Measurements from ENCODE around the gene MIER2.

The MIER2 gene

DNA sequence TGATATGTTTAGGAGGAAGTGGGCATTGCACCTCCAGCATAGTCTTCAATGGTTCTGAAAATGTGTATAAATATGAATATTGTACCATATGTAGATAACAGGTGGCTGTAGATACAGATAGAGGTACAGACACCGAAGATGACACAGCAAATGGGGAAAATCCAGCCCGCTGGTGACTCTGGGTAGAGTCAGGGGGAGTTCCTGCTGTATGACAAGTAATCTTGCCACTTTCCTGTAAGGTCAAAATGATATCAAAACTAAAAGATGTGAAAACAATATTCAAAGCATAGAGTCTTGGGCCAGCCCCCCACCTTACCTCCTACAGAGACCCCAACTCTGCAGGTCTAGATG is 46.6 kb upstream of the MIER2 start:
- Histone ChIP-seq H3K79me2 (ENCODE audit: control insufficient read depth, low read length) (no peaks in the 10 kb centered on the region), H3K4me2 (ENCODE audit: low read length) (no peak overlapping the region), H3K4me1 (ENCODE audit: control insufficient read depth, low read length) (no peaks in the 10 kb centered on the region), H3K27me3 (ENCODE audit: control insufficient read depth, low read length) (no peaks in the 10 kb centered on the region), H3K4me3 (ENCODE audit: low read length) (no peak overlapping the region), H3K36me3 (ENCODE audit: control insufficient read depth, low read length) (no peaks in the 10 kb centered on the region), H3K27ac (ENCODE audit: low read depth, low read length) (no peak overlapping the region), H3K9me3 (ENCODE audit: control insufficient read depth, insufficient read depth, low read length) (peaks cover 47% of the 10 kb centered on the region; the same call in 1 of the 2 replicates), H3K9me2 (replicated peaks; ENCODE audit: control insufficient read depth, low read length) (no peaks in the 10 kb centered on the region), H3F3A (ENCODE audit: control insufficient read depth, insufficient read depth) (peaks cover 14% of the 10 kb centered on the region), H4K20me1 (ENCODE audit: control insufficient read depth, insufficient read depth, low read depth, low read length) (no peaks in the 10 kb centered on the region)
- no peak for TF ChIP-seq EZH2phosphoT487 (IDR thresholded peaks at IDR 0.05; ENCODE audit: borderline replicate concordance, low read length)
- TF ChIP-seq, protein P1, sequence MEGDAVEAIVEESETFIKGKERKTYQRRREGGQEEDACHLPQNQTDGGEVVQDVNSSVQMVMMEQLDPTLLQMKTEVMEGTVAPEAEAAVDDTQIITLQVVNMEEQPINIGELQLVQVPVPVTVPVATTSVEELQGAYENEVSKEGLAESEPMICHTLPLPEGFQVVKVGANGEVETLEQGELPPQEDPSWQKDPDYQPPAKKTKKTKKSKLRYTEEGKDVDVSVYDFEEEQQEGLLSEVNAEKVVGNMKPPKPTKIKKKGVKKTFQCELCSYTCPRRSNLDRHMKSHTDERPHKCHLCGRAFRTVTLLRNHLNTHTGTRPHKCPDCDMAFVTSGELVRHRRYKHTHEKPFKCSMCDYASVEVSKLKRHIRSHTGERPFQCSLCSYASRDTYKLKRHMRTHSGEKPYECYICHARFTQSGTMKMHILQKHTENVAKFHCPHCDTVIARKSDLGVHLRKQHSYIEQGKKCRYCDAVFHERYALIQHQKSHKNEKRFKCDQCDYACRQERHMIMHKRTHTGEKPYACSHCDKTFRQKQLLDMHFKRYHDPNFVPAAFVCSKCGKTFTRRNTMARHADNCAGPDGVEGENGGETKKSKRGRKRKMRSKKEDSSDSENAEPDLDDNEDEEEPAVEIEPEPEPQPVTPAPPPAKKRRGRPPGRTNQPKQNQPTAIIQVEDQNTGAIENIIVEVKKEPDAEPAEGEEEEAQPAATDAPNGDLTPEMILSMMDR (IDR thresholded peaks at IDR 0.05; ENCODE audit: low read depth, low read length, poor library complexity, severe bottlenecking) = no peak

DNA sequence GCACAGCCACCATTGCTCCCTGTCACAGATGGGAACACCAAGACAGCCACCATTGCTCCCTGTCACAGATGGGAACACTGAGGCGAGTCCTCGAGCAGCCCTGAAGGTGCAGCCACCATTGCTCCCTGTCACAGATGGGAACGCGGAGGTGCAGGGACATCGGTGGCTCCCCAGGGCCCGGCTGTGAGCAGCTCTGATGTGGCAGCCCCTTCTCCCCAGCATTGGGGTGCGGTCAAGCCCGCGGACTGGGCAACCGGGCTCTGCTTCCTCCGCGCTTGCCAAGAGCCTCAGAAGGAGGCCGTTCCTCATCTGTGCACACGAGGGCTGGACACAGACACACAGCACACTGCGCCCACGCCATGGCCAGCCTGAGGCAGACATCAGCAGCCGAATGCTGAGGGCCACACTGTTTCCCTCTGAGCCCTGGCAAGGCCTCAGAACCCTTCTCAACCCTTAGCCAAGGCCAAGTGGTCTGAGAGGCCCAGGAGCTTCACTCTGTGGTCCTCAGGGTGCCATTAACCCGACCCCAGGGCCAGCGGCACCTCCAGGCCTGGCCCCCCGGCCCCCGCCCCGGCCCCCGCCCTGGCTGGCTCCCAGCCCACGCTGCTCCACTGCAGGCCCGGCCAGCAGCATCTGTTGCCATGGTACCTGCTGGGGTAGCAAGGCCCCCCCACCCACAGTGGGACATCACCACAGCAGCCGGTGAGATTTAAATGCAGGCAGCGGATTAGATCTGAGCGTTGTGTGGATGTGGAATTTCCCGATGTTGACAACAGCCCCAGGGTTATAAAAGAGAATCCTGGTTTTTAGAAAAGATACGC is 46.0 kb upstream of the MIER2 start:
- H3K79me2 ChIP-seq (ENCODE audit: control insufficient read depth, low read length) = no peaks in the 10 kb centered on the region
- peaks cover 12% of the 10 kb centered on the region for H3F3A ChIP-seq (ENCODE audit: control insufficient read depth, insufficient read depth)
- H3K4me1 ChIP-seq (ENCODE audit: control insufficient read depth, low read length) = no peaks in the 10 kb centered on the region
- no peaks in the 10 kb centered on the region for H4K20me1 ChIP-seq (ENCODE audit: control insufficient read depth, insufficient read depth, low read depth, low read length)
- H3K4me2 ChIP-seq (ENCODE audit: low read length) = no peak overlapping the region
- no peak overlapping the region for H3K27ac ChIP-seq (ENCODE audit: low read depth, low read length)
- H3K9me2 ChIP-seq (replicated peaks; ENCODE audit: control insufficient read depth, low read length) = no peaks in the 10 kb centered on the region
- H3K9me3 ChIP-seq (ENCODE audit: control insufficient read depth, insufficient read depth, low read length) = peaks cover 44% of the 10 kb centered on the region; the same call in 1 of the 2 replicates
- no peaks in the 10 kb centered on the region for H3K27me3 ChIP-seq (ENCODE audit: control insufficient read depth, low read length)
- H3K4me3 ChIP-seq (ENCODE audit: low read length) = no peak overlapping the region
- no peak for TF ChIP-seq EZH2phosphoT487 (IDR thresholded peaks at IDR 0.05; ENCODE audit: borderline replicate concordance, low read length)
- TF ChIP-seq, protein P1 (IDR thresholded peaks at IDR 0.05; ENCODE audit: low read depth, low read length, poor library complexity, severe bottlenecking) = no peak
- no peaks in the 10 kb centered on the region for H3K36me3 ChIP-seq (ENCODE audit: control insufficient read depth, low read length)

DNA sequence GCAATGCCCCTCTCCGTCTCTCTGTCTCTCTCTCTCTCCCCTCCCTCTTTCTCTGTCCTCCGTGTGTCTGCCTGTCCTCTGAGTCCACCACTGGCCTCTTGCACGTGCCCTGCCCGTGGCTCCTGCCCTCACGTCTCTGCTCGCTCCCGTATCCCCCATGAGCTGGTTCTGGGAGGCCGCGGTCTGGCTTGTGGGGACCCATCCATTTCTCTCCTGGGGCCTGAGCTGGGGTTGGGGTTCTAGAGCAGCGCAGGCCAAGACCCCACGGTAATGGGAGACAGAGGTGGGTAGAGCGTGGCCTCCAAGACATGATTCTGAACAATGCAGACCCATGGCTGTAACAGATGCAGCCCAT is 45.3 kb upstream of the MIER2 start:
- Histone ChIP-seq H3K9me3 (ENCODE audit: control insufficient read depth, insufficient read depth, low read length) (peaks cover 40% of the 10 kb centered on the region; the same call in 1 of the 2 replicates), H4K20me1 (ENCODE audit: control insufficient read depth, insufficient read depth, low read depth, low read length) (no peaks in the 10 kb centered on the region), H3K79me2 (ENCODE audit: control insufficient read depth, low read length) (no peaks in the 10 kb centered on the region), H3K27ac (ENCODE audit: low read depth, low read length) (no peak overlapping the region), H3K9me2 (replicated peaks; ENCODE audit: control insufficient read depth, low read length) (no peaks in the 10 kb centered on the region), H3K36me3 (ENCODE audit: control insufficient read depth, low read length) (no peaks in the 10 kb centered on the region), H3K27me3 (ENCODE audit: control insufficient read depth, low read length) (no peaks in the 10 kb centered on the region), H3F3A (ENCODE audit: control insufficient read depth, insufficient read depth) (peaks cover 7% of the 10 kb centered on the region), H3K4me1 (ENCODE audit: control insufficient read depth, low read length) (peaks cover 2% of the 10 kb centered on the region), H3K4me3 (ENCODE audit: low read length) (no peak overlapping the region), H3K4me2 (ENCODE audit: low read length) (no peak overlapping the region)
- no peak for TF ChIP-seq EZH2phosphoT487 (IDR thresholded peaks at IDR 0.05; ENCODE audit: borderline replicate concordance, low read length)
- TF ChIP-seq, protein P1 (IDR thresholded peaks at IDR 0.05; ENCODE audit: low read depth, low read length, poor library complexity, severe bottlenecking) = no peak
